GM12873 (cell line): ENCODE data around the gene MARVELD1.

Experiments used
- CTCF ChIP-seq: IDR thresholded peaks from 2 replicates; pipeline ENCODE4 v1.5.1; 2012; ENCODE audit warnings: low read depth, mild to moderate bottlenecking, moderate library complexity, low read length, control low read depth; ENCODE audit not compliant: insufficient read depth; ENCODE audit errors: missing control alignments

MARVELD1 gene

DNA sequence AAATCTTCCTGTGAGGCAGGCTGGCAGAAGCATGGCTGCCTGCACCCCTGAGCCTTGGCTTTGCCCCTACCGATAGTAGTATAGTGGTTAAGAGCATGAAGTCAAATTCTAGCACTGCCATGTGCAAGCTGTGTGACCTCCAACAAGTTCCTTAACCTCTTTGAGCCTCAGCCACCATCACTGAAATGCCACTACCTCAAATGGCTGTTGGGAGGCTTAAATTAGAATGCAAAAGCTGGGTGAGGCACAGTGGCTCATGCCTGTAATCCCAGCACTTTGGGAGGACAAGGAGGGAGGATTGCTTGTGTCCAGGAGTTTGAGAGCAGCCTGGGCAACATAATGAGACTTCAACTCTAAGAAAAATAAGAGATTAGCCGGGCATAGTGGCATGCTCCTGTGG is 49.9 kb downstream of the MARVELD1 start:
- TF ChIP-seq CTCF: no peak

GRCh38 chr10:97763947-97764346 is 50.4 kb downstream of the MARVELD1 start:
- no peak for TF ChIP-seq CTCF

GRCh38 chr10:97764519-97764931 is 51.0 kb downstream of the MARVELD1 start:
- no peak for TF ChIP-seq CTCF

DNA sequence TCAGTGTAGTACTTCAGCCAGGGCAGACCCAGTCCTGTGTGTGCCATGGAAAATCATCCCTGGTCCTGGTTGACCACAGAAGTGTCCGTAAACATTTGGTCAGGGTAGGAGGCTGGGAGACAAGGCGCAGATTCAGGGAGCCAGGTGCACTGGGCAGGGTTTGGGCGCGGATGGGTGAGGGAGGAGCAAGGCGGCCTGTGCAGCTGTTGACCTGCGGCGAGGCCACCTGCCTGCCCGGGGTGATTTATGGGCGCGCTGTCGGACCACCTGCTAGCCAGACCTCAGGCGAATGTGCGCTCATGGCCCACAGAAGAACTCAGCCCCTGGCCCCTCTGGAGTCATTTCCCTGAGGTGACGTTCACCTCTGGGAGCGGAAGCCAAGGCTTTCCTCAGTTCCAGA is 51.7 kb downstream of the MARVELD1 start:
- TF ChIP-seq CTCF: no peak

- TF ChIP-seq CTCF: no peak
Measured at GRCh38 chr10:97766106-97766810, 52.7 kb downstream of the MARVELD1 start.

GRCh38 chr10:97766996-97767924 is 53.7 kb downstream of the MARVELD1 start:
- TF ChIP-seq CTCF: no peak
